HG03045 (cell line): ENCODE measurements around the gene PACC1.

ENCODE experiments used
- ATAC-seq: cut with Tn5 transposase; IDR thresholded peaks from one replicate; pipeline ENCODE4 v1.9.1; 2021; ENCODE audit warnings: mild to moderate bottlenecking, moderate library complexity; ENCODE audit not compliant: unreplicated experiment

The PACC1 gene

DNA sequence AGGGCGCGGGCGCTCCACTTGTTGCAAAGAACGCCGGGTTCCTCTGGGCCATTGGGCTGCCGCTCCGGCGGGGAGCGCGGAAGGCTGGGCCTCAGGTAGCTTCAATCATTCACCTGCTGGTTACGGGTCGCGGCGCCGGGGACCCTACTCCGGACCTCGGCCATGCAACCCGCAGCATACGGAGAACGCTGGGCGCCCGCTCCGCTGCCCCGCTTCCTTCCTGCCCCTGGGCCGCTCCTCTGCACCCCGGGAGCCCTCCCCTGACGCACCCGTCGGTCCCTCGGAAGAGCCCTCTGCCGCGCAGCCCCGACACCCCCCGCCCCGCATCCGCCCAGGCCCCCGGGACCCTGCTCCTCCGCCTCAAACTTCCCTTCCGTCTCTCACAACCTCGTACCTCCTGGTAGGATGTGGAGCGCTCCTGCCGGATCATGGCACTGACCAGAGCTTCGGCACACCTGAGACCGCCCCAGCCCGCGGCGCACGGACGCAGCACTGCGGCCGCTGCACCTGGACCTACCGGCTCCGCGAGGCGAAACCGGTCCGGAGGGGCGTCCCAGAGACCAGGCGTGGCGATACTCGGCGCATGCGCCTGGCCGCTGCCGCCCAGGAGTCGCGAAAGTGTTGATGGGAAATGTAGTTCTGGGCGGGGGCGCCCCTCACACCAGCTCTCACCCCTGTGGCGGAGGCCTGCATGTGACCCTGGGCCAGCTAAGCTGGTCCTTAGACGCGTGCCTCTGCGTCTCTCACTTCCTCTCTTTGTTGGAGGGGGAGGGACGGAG, at the start of gene PACC1:
TSS of gene PACC1 (minus strand) at position 559 of the 779 bp plus-strand sequence. CDS start at position 430, 129 bp downstream.
- ATAC-seq: peak; percentile 96

DNA sequence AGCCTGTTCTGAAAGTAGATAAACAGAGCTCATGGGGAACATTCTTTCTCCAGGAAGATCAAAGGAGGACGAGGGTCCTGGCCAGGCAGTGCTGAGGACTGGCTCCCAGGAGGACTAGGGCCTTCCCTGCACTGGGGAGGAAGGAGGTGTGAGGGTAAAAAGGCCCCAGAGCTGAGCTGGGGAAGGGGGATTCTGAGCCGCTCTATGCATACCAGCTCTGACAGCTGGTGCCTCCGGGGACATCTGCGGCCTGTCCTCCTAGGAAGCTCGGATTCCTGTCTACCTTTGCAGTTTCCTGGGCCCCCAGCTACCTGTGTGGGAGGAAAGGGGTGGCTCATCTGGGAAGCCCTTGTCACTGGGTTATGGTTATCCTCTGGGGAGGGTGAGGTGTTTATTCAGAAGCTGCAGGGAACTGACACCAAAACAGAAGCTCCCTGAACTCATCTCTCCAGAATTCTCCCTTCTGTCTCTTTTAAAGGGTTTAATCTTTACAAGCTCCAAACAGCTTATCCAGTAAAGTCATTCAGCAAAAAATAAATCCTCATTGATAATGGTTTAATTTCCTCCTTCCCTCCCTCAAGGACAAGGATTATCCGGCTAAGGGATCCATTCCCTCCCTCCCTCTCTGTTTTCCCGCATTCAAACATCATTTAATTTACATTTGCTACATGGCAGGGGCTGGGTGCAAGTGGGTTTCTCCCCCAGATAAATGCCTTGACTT, 49.0 kb upstream of the PACC1 start:
- ATAC-seq: no peak

DNA sequence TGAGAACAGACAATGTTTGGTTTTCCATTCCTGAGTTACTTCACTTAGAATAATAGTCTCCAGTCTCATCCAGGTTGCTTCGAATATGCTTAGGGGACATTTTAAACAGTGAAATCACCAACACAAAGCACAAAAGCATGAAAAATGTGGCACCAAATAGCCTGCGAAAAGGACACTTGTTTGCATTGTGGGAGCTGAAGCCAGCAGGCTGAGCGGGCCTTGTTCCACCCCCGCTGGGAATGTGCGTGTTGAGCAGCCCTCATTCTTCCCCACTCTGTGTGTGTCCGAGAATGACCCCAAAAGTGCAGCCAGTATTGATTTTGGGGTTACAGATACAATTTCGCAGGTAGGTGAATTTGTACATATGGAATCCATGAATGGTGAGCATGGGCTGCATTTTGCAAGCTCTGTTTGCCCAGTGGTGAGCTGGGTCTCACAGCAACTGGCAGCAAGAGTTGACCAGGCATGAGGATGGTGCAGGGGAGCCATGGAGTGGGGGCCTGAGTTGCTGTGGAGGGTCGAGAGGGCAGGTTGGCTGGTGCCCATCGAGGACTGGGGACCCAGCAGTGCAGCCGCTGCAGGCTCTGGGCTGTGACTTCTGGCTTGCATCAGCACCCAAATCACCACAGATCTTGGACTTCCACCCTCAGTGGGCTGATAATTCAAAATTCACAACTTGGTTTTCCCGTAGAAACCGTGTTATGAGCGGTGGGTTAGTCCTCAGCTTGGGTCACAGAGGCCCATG, 47.4 kb upstream of the PACC1 start:
- ATAC-seq: no peak

DNA sequence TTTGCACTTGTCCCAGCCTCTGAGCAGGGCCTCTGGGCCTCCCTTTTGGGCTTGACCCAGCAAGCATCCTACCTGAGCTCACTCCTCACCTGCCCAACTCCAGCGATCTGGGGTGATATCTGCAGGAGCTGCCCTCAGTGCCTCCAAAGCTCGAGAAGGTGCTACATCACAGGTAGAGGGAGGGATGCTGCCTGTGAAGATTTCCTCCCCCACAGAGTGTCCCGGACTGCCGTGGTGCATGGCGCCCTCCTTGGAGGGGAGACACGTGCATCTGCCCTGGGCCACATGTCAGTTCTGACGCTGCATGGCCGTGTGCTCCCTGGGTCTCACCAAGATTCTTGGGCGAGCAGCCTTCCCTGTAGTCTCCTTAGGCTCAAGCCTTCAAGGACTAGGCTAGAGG, 45.7 kb upstream of the PACC1 start:
- ATAC-seq: no peak

DNA sequence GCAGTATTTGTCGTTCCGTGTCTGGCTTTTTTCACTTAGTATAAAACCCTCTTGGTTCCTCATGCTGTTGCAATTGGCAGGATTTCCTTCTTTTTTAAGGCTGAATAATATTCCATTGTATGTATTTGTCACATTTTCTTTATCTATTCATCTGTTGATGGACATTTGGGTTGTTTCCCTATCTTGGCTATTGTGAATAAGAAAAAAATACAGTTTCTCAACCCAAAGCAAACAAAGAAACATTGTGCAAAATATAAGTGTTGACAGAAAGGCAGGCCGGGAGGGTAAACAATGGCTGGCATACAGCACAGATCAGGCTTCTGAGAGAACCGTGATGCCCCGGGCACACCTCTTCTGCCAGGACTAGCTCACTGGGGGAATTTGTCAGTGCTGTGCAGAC, 45.0 kb upstream of the PACC1 start:
- ATAC-seq: no peak

DNA sequence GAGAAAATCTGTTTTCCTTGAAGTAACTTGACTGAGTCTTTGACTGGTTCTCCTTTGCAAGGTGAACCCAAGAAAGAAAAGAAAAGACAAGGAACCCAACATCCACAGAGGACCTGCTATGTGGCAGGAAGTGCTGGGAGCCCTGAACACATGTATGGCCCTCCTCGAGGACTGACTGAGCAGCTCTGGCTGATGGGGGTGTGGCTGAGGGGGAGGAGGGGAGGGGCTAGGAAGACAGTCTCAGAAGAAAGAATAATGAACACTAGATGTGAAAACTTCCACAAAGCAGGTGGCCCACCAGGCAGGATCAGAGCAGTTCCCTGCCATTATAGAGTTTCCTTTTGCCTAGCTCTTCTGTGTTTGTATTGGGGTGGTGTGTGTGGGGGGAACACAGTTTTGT, 44.1 kb upstream of the PACC1 start:
- ATAC-seq: no peak

DNA sequence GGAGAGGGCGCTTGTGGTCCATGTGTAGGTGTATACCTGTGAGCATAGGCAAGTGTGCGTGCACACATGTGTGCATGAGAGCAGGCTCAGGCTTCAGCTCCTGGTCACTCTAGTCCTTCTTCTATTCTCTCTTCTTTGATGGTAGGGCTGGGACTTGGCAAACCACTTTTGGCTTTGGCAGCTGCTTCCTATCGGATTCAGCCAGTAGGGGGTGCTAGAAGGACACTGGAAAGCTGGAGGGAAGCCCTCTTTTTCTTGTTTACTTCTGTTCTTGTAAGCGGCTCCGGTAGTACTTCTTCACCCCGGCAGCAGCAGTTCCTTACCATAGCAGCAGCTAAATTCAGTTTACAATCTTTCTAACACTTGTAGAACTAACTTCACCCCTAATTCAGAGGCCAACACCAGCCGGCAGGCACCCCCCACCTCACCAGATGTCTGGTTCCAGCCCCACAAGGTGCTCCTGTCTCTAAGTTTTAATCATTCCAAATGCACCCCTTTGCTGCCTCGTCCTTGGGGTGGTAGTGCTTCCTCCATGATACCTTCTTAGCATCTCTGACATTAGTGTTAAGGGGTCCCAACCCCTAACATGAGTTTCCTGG, 43.2 kb upstream of the PACC1 start:
- no peak for ATAC-seq

DNA sequence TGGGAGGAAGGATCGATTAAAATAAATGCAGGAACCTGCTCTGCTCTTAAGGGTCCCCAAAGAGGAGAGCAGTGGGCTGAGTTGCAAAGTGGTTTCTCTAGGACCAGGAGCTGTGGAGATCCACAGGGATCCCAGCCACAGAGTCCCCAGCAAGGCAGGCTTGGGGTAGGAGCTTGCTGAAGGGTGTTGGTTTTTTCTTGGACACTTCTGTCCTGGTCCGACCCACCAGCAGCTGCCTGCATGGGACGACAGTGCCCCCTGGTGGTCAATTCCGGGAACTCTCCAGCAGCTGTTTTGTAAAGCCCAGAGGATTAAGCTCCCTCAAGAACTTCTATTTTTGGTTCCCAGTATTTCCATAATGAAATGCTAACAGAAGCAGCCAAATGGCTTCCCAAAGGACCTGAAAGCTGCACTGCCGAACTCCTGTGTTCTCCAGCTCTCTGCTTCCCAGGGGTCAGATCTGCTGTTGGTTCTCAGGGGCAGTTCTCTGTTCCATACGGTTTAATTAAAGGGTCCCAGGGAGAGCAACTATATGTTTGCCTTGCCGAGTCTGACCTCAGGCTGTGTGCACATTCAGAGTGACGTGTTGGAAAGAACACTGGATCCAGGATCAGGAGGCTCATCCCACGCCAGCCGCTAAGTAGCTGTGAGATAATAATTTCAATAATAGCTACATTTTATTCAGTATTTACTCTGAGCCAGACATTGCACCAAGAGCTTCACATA, 41.3 kb upstream of the PACC1 start:
- ATAC-seq: no peak

DNA sequence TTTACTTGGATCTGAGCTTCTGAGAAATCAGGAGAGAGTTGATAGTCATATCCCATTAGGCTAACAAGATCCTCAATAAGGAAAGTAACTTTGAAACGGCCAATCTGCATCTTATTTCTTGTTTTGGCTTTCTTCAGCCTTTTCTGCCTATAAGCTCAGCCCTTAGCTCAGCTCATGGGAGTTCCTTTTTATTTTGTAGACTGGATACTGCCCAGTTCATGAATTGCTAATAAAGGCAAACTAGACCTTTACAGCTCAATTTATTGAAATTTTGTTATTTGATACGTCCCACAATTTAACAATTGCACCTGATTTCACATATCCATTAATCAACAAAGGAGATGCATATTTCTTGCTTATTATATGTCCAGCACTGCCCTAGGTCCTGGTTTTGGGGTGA, 40.7 kb upstream of the PACC1 start:
- ATAC-seq: no peak

DNA sequence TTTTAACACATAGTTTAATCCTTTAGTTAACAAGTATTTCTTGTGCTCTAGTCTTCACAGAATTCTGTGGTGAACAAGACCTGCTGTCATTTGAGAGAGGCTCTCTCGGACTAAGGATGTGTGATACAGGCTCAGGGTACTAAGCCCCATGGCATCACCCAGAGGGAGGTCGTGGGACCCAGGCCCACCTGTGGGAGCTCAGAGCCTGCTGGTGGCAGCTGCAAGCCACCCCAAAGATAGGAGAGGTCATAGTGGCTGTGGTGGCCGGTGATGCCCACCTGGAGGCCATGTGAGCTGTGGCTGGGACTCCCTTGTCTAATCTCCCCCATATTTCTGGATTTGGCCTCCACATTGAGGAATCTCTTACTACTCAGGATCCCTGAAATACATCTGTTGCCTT, 40.1 kb upstream of the PACC1 start:
- no peak for ATAC-seq

DNA sequence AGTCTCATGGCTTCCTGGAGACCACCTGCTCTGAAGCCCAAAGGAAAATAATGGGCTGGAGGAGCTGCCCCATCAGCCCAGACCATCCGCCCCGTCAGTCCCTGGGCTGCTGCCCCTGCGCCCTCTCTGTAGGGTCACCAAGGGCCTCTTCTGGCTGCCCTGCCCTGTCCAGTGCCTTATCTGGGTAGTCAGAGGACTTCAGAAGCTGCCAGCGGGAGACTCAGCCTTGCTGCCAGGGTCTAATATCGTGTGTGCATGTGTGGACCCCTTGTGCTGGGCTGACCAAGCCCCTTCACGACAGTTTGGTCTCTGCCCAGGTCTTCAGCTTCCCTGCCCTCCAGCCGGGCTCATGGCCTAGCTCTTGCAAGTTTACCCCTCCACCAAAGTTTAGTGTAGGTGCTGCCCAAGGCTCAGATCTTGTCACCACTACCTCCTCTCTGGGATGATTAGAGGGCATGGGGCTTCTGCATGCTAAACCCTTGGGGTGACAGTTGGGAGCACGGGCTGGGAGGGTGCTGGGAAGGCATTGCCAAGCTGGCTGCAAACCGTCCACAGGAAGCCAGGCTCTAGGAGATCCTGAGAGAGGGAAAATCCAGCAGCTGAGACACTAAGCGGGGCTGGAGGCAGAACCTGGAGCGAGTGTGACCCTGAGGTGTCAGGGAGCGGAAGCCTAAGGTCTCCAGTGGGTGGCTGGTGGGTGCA, 38.6 kb upstream of the PACC1 start:
- no peak for ATAC-seq

DNA sequence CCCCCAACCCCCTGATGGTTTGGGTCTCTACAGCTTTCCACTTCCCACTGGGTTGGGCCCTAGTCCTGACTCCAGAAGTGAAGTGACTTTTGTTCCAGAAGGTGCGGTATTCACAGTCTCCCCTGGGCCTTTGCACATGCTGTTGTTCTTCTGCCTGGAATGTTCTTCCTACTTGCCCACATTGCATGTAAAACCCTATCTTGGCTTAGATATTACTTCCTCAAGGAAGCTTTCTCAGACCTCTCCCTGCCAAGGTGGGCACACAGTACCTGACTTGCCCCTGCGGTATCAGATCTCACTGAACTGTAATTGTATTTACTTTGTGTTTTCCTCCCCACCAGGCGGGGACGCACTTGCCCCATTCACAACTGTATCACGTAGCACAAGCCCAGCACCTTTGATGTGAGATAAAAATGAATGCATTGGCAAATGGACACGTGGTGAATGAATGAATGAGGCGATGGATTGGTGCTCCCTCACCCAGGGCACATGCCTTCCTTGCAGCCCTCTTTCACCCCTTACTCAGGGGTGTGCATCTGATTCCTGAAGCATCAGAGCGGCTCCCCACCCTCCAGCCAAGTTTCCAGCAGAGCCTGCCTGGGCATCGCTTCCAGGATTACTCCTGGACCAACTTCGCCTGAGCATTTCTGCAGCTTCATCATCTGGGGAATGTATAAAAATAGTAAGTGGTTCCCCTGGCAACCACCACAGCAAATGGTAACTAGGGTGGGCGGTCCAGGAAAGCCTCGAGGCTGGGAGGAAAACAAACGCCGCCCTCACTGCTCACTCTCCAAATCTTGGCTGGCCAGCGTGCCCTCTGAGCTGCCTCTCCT, 37.9 kb upstream of the PACC1 start:
- no peak for ATAC-seq

DNA sequence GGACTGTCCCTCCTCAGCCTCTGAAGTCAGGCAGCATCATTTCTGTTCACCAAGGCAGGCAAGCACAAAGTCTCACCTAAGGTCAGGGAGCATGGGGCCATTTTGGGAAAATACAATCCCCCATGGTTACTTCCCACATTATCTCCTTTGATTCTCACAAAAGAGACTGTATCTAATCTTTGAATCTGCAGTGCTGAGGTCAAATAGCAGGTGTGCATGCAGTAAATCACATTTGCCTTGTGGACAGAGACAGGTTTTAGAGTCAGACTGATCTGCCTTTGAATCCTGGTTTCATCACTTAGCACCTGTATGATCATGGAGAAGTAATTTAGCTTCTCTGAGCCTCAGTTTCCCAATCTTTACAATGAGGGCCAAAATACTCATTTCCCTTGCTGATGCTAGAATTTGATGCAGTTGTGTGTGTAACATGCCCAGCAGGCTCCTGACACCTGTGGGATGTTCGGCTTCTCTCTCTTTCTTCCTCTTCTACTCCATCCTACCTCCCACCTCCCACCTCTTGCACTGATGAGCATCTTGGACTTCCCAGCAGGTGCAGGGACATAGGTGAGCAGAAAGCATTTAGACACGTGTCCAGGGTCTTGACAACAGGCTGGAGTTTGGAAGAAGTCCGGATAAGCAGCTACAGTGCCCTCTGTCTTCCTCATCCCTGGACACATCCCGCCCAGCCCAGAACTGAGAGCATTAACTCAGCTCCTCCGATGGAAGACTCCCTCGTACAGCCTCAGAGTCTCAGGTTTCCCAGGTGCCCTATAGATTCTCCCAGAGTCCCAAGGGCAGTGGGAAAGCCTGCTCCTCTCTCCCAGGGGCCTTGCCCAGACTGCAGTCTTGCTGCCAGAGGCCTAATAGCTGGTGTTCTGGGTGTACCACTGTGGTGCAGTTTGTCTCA, 37.0 kb upstream of the PACC1 start:
- ATAC-seq: no peak

DNA sequence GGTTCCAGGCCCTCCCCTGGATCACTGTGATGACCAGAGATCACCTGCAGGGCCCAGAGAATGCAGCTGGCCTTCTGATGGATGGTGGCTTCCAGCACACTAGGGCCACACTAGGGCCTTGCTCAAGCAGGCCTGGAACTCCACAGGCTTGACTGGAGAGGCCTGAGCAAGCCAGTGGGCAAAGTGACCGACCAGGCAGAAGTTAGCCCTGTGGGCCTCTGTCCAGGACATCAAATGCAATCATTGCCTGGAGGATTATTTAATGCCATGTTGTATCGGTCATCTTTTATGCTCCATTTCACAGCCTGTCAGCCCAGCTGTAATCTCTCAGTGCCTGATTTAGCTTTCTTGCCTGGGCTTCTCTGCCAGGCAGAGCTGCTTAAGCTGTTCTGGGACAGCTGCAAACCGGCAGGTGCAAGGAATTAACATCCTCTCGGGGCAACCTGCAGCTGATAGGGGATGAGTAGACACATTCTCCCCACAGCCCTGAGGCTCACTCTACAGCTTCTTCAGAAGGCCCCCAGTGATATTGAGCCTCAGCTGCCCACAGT, 35.7 kb upstream of the PACC1 start:
- ATAC-seq: no peak

DNA sequence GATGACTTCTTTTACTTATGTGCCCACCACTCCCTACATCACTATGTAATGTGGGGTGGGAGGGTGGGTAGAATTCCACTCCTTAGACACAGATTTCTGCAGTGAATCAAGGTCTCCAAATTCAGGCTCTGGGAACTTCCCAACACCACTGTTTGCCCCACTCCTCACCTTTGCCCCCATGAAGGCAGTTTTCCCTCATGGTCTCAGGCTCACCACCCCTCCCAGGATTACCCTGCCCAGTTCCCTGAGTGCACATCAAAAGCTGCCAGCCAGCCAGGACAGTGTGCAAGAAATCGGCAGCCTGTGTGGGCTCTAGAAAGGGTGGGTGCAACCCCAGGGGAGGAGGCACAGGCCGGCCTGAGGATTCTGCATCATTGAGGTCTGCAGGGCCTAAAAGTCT, 32.8 kb upstream of the PACC1 start:
- ATAC-seq: no peak

DNA sequence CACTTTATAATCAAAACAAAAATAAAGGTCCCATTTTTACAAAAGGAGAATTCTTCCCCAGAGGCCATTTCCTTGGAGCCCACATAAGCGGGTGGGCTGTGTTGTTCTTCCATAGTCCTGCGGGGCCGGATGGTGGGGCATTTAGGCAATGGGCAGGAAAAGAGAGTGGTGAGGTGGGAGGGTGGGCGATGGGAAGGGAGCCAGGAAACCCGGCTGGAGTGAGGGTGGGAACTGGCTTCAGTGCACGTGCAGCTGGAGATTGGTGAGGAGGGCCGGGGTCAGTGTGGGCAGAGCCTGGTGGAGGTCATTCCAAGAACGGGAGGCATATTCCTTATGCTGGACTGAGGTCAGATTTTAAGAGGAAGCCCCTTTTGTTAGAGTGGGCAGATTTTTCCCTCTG, 31.6 kb upstream of the PACC1 start:
- ATAC-seq: no peak

DNA sequence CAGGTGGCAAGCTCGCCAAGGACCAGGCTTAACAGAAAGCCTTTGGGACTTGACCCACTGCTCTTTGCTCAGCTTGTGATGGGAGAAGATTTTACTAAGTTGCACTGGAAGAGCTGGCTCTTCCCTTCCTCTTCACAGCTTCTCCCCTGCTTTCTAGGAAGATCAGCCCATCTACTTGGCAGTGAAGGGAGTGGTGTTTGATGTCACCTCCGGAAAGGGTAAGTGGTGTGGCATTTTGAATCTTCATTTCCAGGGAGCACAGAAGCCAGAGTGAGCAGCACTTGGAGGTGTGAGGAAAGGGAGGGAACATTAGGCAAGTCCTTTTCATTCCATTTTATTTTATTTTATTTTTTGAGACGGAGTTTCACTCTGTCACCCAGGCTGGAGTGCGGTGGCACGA, 27.7 kb upstream of the PACC1 start:
- no peak for ATAC-seq

DNA sequence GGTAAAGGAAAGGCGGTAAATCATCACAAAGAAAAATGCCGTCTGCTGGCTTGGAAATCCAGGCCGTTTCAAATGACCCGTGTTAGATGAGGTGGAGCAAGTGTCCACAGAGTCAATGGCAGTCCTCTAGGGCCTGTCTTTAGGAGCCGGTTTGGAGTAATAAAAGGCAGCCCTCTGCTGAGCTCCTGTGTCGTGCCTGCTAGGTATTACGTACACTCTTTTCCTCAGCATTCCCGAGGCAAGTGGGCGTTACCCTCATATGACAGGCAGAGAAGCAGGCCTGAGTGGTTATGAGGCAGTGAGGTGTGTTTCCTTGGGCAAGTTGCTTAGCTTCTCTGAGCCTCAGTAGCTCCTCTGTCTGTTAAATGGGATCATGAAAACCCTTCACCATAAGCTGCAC, 25.7 kb upstream of the PACC1 start:
- no peak for ATAC-seq
